Skeletal muscle cell (primary cell): ENCODE results near the gene CDKAL1.

Experiments used
- DNase-seq: peaks from one replicate; pipeline ENCODE4 v3.0.0-alpha.2; 2010; ENCODE audit warnings: low read depth
- H3K4me3 ChIP-seq: 2 replicates; pipeline ENCODE4 v1.5.1; 2011; ENCODE audit warnings: low read depth, mild to moderate bottlenecking, control low read depth, low read length, moderate library complexity

Gene CDKAL1

DNA sequence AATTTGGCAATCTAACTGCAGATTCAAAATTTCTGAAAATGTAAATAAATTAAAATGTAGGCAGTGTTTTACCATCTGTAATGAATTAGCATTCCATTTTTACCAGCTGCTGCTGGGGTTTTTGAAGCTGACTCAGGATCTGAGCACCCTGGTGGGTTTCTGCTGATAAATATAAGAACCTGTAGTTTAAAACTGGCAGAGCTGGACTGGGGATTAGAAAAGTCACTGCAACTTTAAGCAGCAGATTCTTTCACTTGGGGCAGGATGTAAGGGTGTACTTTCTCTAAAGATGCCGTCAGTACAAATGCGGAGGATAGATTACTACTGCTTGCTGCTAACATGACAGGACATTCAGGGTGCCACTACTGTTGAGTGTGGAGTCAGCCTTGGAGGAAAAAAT, 341.8 kb downstream of the CDKAL1 start:
- no peak for DNase-seq
- H3K4me3 ChIP-seq, result no peak overlapping the region

DNA sequence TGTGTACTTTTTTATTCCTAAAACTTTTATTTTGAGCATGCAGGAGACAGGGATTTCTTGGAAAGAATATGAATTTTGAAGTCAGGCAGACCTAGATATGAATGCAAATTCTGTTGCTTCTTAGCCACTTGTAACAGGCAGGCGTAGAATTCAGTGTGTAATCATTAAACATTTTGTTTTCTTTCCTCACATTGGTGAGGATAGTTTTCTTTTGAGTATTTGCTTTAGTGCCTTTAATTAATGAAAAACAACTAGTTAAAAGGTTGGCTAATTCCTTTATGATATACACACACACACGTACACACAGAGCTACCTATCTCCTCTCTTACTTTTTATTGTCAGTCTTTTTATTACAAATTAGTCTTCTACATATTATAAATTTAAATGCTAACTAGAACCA, 342.3 kb downstream of the CDKAL1 start:
- no peak for DNase-seq
- no peak overlapping the region for H3K4me3 ChIP-seq

DNA sequence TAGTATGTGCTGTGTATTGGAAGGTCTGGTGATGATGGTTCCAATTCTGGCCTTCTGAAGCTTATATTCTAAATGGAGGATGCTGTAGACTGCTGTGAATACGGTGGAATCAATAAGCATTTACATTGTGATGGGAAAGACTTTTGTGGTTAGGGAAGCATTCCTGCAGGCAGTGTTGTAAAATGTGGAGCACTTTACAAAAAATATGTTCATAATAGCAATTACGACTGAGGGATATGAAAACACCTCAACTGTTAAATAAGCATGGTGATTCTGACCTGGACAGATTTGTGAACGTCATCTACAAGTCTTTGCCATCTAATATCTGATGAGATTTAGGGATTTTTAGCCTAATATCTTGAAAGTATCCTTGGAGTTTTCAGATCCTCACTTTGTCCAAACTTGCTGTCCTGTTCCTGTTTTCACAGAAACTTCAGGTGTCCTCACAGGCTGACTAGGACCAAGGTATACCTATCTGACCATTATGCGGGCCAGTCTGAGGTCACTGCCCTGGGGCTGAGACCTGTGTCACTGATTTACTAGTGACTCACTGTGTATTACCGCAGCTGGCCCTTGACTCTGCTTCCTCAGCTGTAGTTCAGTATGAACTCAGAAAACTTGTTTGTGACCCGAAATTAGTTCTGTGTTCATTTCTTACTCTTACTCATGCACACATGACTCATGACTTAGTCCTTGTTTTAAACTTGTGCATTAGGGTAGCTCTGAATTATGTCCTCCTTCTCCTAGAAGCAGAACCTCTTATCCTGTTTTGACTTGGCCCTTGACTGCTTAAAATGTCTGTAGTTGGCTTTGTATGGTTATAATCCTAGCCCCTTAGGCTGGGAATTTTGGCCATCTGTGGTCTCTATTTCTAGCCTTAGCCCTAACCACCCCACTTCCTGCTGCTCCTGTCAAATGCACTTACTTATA, 343.0 kb downstream of the CDKAL1 start:
- no peak overlapping the region for H3K4me3 ChIP-seq
- peak; percentile 85 for DNase-seq

DNA sequence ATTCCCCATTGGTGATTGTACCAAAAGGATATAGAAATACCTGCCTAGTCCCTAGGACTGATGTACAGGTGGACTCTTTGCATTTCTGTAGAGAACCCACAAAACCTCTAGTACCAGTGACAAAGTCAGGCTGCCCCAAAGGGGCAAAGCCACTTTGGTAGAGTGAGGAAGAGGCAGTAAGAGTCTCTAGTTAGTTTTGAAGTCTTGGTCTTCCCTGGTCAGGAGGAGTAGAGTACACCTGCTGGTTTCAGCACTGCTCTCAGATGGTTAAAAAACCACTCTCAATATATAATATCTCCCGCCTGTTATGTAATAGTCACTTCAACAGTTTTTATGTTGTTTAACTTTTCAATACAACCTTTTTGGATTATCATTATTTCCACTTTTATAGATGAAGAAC, 344.9 kb downstream of the CDKAL1 start:
- no peak overlapping the region for H3K4me3 ChIP-seq
- no peak for DNase-seq

- H3K4me3 ChIP-seq, result no peak overlapping the region
- DNase-seq, result no peak
Observed at GRCh38 chr6:20879526-20879925, 345.3 kb downstream of the CDKAL1 start.

- H3K4me3 ChIP-seq, result no peak overlapping the region
- DNase-seq, result no peak
Observed at GRCh38 chr6:20881365-20881764, 347.1 kb downstream of the CDKAL1 start.

GRCh38 chr6:20882014-20882413, 347.8 kb downstream of the CDKAL1 start:
- H3K4me3 ChIP-seq, result no peak overlapping the region
- DNase-seq, result no peak

DNA sequence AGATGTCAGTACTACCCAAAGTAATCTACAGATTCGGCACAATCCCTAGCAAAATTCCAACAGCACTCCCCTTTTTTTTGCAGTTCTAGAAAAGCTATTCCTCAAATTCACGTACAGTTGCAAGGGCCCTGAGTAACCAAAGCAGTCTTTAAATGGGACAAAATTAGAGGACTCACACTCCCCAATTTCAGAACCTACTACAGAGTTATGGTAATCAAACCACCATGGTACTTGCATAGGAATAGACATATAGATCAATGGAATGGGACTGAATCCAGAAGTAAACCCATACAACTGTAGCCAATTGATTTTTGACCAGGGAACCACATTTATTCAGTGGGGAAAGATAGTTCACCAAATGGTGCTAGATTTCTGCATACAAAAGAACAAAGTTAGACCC, 350.8 kb downstream of the CDKAL1 start:
- H3K4me3 ChIP-seq, result no peak overlapping the region
- DNase-seq, result no peak

GRCh38 chr6:20891161-20891560, 356.9 kb downstream of the CDKAL1 start:
- no peak for DNase-seq
- H3K4me3 ChIP-seq, result no peak overlapping the region

GRCh38 chr6:20892365-20892764, 358.1 kb downstream of the CDKAL1 start:
- no peak overlapping the region for H3K4me3 ChIP-seq
- no peak for DNase-seq

DNA sequence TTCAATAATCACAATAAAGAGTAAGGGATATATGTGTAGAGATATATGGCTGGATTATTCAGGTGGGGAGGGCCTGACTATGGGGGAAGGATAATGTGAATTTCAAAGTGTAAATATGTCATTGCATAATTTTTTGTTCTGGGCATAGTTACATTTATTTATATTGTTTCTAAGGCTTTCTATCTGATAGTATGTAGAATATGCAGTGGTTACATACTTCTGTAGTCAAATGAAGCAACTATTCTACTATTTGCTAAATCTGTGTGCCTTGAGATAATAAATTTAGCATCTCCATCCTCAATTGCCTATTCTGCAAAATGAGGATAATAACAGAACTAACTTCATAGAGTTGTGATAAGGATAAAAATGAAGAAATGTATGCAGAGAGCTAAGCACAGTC, 359.2 kb downstream of the CDKAL1 start:
- no peak for DNase-seq
- no peak overlapping the region for H3K4me3 ChIP-seq

- DNase-seq, result no peak
- H3K4me3 ChIP-seq, result no peak overlapping the region
Observed at GRCh38 chr6:20900389-20901160, 366.3 kb downstream of the CDKAL1 start.

DNA sequence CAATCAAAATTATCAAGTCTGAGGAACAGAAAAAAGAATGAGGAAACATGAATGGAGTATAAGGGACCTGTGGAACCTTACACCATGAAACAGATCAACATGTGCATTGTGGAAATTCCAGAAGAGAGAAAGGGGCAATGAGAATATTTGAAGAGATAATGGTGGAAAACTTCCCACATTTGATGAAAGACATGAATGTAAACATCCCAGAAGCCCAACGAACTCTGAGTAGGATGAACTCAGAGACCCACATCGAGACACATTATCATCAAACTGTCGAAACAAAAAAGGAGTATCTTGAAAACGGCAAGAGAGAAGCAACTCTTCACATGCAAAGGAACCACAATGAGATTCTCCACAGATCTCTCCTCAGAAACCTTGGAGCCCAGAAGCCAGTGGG, 371.1 kb downstream of the CDKAL1 start:
- DNase-seq, result no peak
- no peak overlapping the region for H3K4me3 ChIP-seq

- no peak overlapping the region for H3K4me3 ChIP-seq
- peak; percentile 91 for DNase-seq
Observed at GRCh38 chr6:20906945-20907344, 372.7 kb downstream of the CDKAL1 start.

- DNase-seq, result no peak
- H3K4me3 ChIP-seq, result no peak overlapping the region
Observed at GRCh38 chr6:20907486-20908071, 373.3 kb downstream of the CDKAL1 start.

GRCh38 chr6:20909621-20910020, 375.4 kb downstream of the CDKAL1 start:
- no peak overlapping the region for H3K4me3 ChIP-seq
- no peak for DNase-seq

- DNase-seq, result no peak
- H3K4me3 ChIP-seq, result no peak overlapping the region
Observed at GRCh38 chr6:20911712-20912111, 377.5 kb downstream of the CDKAL1 start.

DNA sequence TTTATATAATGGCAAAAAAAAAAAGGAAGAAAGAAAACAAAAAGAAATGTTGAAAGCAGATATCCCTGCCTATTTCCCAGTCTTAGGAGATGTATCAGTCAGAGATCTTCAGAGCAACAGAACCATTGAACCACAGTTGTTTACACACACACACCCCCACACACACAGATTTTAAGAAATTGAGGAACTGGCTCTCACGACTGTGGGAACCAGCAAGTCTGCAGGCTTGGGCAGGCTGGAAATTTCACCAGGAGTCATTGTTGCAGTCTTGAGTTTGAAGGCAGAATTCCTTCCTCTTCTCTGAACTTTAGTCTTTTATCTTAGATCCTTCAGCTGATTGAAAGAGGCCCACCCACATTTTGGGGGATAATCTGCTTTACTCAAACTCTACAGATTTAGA, 380.9 kb downstream of the CDKAL1 start:
- DNase-seq, result no peak
- H3K4me3 ChIP-seq, result no peak overlapping the region

- DNase-seq, result no peak
- no peak overlapping the region for H3K4me3 ChIP-seq
Observed at GRCh38 chr6:20915626-20916025, 381.4 kb downstream of the CDKAL1 start.

- H3K4me3 ChIP-seq, result no peak overlapping the region
- peak; percentile 70 for DNase-seq
Observed at GRCh38 chr6:20916086-20916485, 381.8 kb downstream of the CDKAL1 start.
